Trophoblast cell (in vitro differentiated cells and primary cell): Measurements from ENCODE around the gene DCP1B.

Experiments used
- DNase-seq, 2 donors: peaks; one replicate each; pipeline ENCODE4 v3.0.0-alpha.2; 2016
- H2AFZ ChIP-seq: 2 replicates; pipeline ENCODE4 v1.6.1; 2013; ENCODE audit warnings: low read length, moderate library complexity, mild to moderate bottlenecking; ENCODE audit not compliant: insufficient read depth, poor library complexity
- H2AK5ac ChIP-seq: 2 replicates; pipeline ENCODE4 v1.6.1; 2013; ENCODE audit warnings: mild to moderate bottlenecking, low read length
- H2BK120ac ChIP-seq: 2 replicates; pipeline ENCODE4 v1.6.1; 2013; ENCODE audit warnings: low read length, mild to moderate bottlenecking, moderate library complexity; ENCODE audit not compliant: insufficient read depth, poor library complexity
- H2BK12ac ChIP-seq: 2 replicates; pipeline ENCODE4 v1.6.1; 2013; ENCODE audit warnings: mild to moderate bottlenecking, low read length, moderate library complexity
- H2BK5ac ChIP-seq: 2 replicates; pipeline ENCODE4 v1.6.1; 2013; ENCODE audit warnings: low read length, low read depth, moderate library complexity, mild to moderate bottlenecking; ENCODE audit not compliant: poor library complexity
- H3K14ac ChIP-seq: 2 replicates; pipeline ENCODE4 v1.6.1; 2013; ENCODE audit warnings: mild to moderate bottlenecking, low read length
- H3K18ac ChIP-seq: 2 replicates; pipeline ENCODE4 v1.6.1; 2013; ENCODE audit warnings: mild to moderate bottlenecking, low read length
- H3K23ac ChIP-seq: 2 replicates; pipeline ENCODE4 v1.6.1; 2013; ENCODE audit warnings: low read length
- H3K27ac ChIP-seq: 2 replicates; pipeline ENCODE4 v1.5.1; 2013; ENCODE audit warnings: low read depth, mild to moderate bottlenecking, inconsistent platforms, low read length, moderate library complexity
- H3K27me3 ChIP-seq: 2 replicates; pipeline ENCODE4 v1.6.1; 2013; ENCODE audit warnings: inconsistent platforms, mild to moderate bottlenecking, low read length, moderate library complexity; ENCODE audit not compliant: insufficient read depth
- H3K36me3 ChIP-seq, 2 experiments: 1 replicate in 1 of 2; 2 replicates in 1 of 2; pipeline ENCODE4 v1.6.1; 2013; ENCODE audit warnings: low read length in 2 of 2, mild to moderate bottlenecking in 2 of 2, moderate library complexity in 1 of 2; ENCODE audit not compliant: insufficient read depth in 2 of 2, control insufficient read depth in 1 of 2
- H3K4ac ChIP-seq: 2 replicates; pipeline ENCODE4 v1.6.1; 2013; ENCODE audit warnings: low read depth, mild to moderate bottlenecking, low read length, moderate library complexity
- H3K4me1 ChIP-seq, 2 experiments: 1 replicate in 1 of 2; 2 replicates in 1 of 2; pipeline ENCODE4 v1.6.1; 2013; ENCODE audit warnings: low read length in 2 of 2, mild to moderate bottlenecking in 2 of 2, moderate library complexity in 1 of 2; ENCODE audit not compliant: insufficient read depth in 2 of 2, control insufficient read depth in 1 of 2
- H3K4me2 ChIP-seq: 2 replicates; pipeline ENCODE4 v1.6.1; 2013; ENCODE audit warnings: inconsistent platforms, mild to moderate bottlenecking, low read length, moderate library complexity
- H3K4me3 ChIP-seq: 2 replicates; pipeline ENCODE4 v1.5.1; 2013; ENCODE audit warnings: mild to moderate bottlenecking, low read depth, low read length, inconsistent platforms
- H3K79me1 ChIP-seq: one replicate; pipeline ENCODE4 v1.6.1; 2013; ENCODE audit warnings: low read length
- H3K79me2 ChIP-seq: 2 replicates; pipeline ENCODE4 v1.6.1; 2013; ENCODE audit warnings: low read length, mild to moderate bottlenecking; ENCODE audit not compliant: control insufficient read depth, insufficient read depth, poor library complexity
- H3K9ac ChIP-seq: 2 replicates; pipeline ENCODE4 v1.6.1; 2013; ENCODE audit warnings: mild to moderate bottlenecking, low read length
- H3K9me3 ChIP-seq: 2 replicates; pipeline ENCODE4 v1.6.1; 2013; ENCODE audit warnings: low read depth, mild to moderate bottlenecking, control low read depth, inconsistent platforms, low read length; ENCODE audit not compliant: insufficient read depth
- H4K12ac ChIP-seq: 2 replicates; pipeline ENCODE4 v1.6.1; 2013; ENCODE audit warnings: low read depth, mild to moderate bottlenecking, low read length, moderate library complexity
- H4K8ac ChIP-seq: 2 replicates; pipeline ENCODE4 v1.6.1; 2013; ENCODE audit warnings: low read depth, mild to moderate bottlenecking, low read length, moderate library complexity
- H4K91ac ChIP-seq: one replicate; pipeline ENCODE4 v1.6.1; 2013; ENCODE audit warnings: low read depth, mild to moderate bottlenecking, low read length, moderate library complexity
- WGBS: extraction: QIAGEN DNeasy Blood & Tissue Kit; methylation state at CpG from one replicate; pipeline ENCODE4 v1.1.7; 2013; ENCODE audit warnings: missing lambda C conversion rate; ENCODE audit not compliant: insufficient read length, insufficient coverage; ENCODE audit errors: extremely low coverage; 5-methylcytosine and 5-hydroxymethylcytosine counted together

Gene DCP1B

GRCh38 chr12:1936406-1937320 lies 67.6 kb downstream of the DCP1B start:
- Histone ChIP-seq H3K36me3 (peaks cover 0 to 6% of the 10 kb centered on the region in 2 experiments), H3K4ac (no peak overlapping the region), H3K79me2 (no peaks in the 10 kb centered on the region), H3K4me3 (no peak overlapping the region), H2BK120ac (no peak overlapping the region), H2AK5ac (no peak overlapping the region), H3K4me2 (no peak overlapping the region), H3K23ac (no peak overlapping the region), H3K14ac (no peak overlapping the region), H4K8ac (no peak overlapping the region), H3K4me1 (no peaks in the 10 kb centered on the region), H3K9me3 (no peaks in the 10 kb centered on the region), H2AFZ (no peak overlapping the region), H3K79me1 (no peaks in the 10 kb centered on the region), H2BK12ac (no peak overlapping the region), H3K18ac (no peak overlapping the region), H4K12ac (no peak overlapping the region), H2BK5ac (no peak overlapping the region), H3K27ac (no peak overlapping the region), H3K9ac (no peak overlapping the region), H4K91ac (no peak overlapping the region), H3K27me3 (no peaks in the 10 kb centered on the region)
- DNase-seq = no peak
- WGBS = no CpG with 5 or more reads among the region's 25 CpGs

- no peak overlapping the region for H3K9ac ChIP-seq
- no peak overlapping the region for H3K18ac ChIP-seq
- no peak overlapping the region for H4K12ac ChIP-seq
- no peak overlapping the region for H2BK120ac ChIP-seq
- H3K4ac ChIP-seq = no peak overlapping the region
- no peak overlapping the region for H4K8ac ChIP-seq
- no CpG with 5 or more reads among the region's 21 CpGs for WGBS
- H2BK5ac ChIP-seq = no peak overlapping the region
- no peak overlapping the region for H4K91ac ChIP-seq
- H3K4me3 ChIP-seq = no peak overlapping the region
- no peaks in the 10 kb centered on the region for H3K79me1 ChIP-seq
- no peak overlapping the region for H2AFZ ChIP-seq
- peaks cover 0 to 6% of the 10 kb centered on the region in 2 experiments for H3K36me3 ChIP-seq
- no peaks in the 10 kb centered on the region for H3K79me2 ChIP-seq
- no peak overlapping the region for H3K4me2 ChIP-seq
- no peak overlapping the region for H3K27ac ChIP-seq
- no peaks in the 10 kb centered on the region for H3K27me3 ChIP-seq
- DNase-seq = no peak
- no peak overlapping the region for H3K14ac ChIP-seq
- no peak overlapping the region for H3K23ac ChIP-seq
- no peak overlapping the region for H2AK5ac ChIP-seq
- H3K4me1 ChIP-seq = no peaks in the 10 kb centered on the region
- no peak overlapping the region for H2BK12ac ChIP-seq
- no peaks in the 10 kb centered on the region for H3K9me3 ChIP-seq
Observed at GRCh38 chr12:1935700-1936378, 68.4 kb downstream of the DCP1B start.

DNA sequence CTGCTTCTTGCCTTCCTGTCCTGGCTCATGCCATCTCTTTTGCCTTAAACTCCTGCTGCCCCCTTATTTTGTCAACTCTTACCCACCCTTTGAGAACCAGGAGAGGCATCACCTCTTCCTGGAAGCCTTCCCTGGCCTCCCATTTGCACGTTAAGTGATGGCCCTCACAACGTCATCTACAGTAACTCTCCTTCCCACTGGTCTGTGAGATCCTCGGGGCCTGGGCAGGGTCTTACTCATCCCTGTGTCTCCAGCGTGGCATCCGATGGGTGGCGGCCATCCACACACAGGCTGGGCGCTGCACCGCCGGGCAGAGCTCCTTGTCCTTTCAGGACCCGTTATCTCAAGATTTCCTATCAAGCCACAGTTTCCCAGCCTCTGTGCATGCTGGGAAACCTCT lies 69.0 kb downstream of the DCP1B start:
- no peak overlapping the region for H2BK120ac ChIP-seq
- no peaks in the 10 kb centered on the region for H3K9me3 ChIP-seq
- no peak overlapping the region for H4K91ac ChIP-seq
- H3K4ac ChIP-seq = no peak overlapping the region
- H3K23ac ChIP-seq = no peak overlapping the region
- H3K9ac ChIP-seq = no peak overlapping the region
- WGBS = no CpG with 5 or more reads among the region's 10 CpGs
- no peak overlapping the region for H3K4me2 ChIP-seq
- no peaks in the 10 kb centered on the region for H3K79me2 ChIP-seq
- no peaks in the 10 kb centered on the region for H3K4me1 ChIP-seq
- no peak overlapping the region for H3K14ac ChIP-seq
- no peak overlapping the region for H2AFZ ChIP-seq
- no peak overlapping the region for H4K12ac ChIP-seq
- no peak overlapping the region for H4K8ac ChIP-seq
- H3K18ac ChIP-seq = no peak overlapping the region
- no peak overlapping the region for H2AK5ac ChIP-seq
- no peaks in the 10 kb centered on the region for H3K27me3 ChIP-seq
- no peak overlapping the region for H3K27ac ChIP-seq
- H2BK5ac ChIP-seq = no peak overlapping the region
- H3K36me3 ChIP-seq = peaks cover 0 to 6% of the 10 kb centered on the region in 2 experiments
- H2BK12ac ChIP-seq = no peak overlapping the region
- no peak for DNase-seq
- no peak overlapping the region for H3K4me3 ChIP-seq
- no peaks in the 10 kb centered on the region for H3K79me1 ChIP-seq

DNA sequence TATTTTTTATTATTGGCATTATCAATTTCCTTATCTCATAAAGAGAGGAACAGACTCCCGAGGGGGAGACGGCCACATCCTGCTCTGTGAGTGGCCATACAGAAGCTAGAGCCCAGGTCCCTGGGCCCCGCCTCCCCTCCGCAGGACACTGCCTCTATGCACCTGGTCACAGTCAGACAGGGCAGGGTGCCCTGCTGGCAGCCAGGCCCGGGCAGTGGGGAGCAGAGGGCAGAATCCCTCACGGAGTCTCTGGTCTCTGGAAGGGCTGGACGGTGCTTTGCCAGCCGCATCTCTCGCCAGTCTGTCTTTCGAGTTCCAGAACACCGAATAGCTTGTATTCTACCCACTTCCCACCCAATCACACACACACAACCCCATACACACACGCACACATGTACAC lies 69.4 kb downstream of the DCP1B start:
- H2AK5ac ChIP-seq = no peak overlapping the region
- no peak overlapping the region for H2BK5ac ChIP-seq

More for the DNA sequence above, 69.4 kb downstream of the DCP1B start:
- peaks cover 0 to 6% of the 10 kb centered on the region in 2 experiments for H3K36me3 ChIP-seq
- no peak overlapping the region for H3K14ac ChIP-seq
- DNase-seq = no peak
- H3K4me1 ChIP-seq = no peaks in the 10 kb centered on the region
- H3K79me1 ChIP-seq = no peaks in the 10 kb centered on the region
- H4K8ac ChIP-seq = no peak overlapping the region
- no peak overlapping the region for H3K27ac ChIP-seq
- H3K4ac ChIP-seq = no peak overlapping the region
- no peak overlapping the region for H2AFZ ChIP-seq
- no peaks in the 10 kb centered on the region for H3K27me3 ChIP-seq
- no peak overlapping the region for H4K12ac ChIP-seq
- H4K91ac ChIP-seq = no peak overlapping the region
- no peak overlapping the region for H3K18ac ChIP-seq
- no peak overlapping the region for H3K23ac ChIP-seq
- no peak overlapping the region for H3K4me2 ChIP-seq
- H2BK120ac ChIP-seq = no peak overlapping the region
- no peak overlapping the region for H3K4me3 ChIP-seq
- WGBS = 100% methylated on average over 2 of the region's 12 CpGs
- no peaks in the 10 kb centered on the region for H3K9me3 ChIP-seq
- H3K9ac ChIP-seq = no peak overlapping the region
- no peak overlapping the region for H2BK12ac ChIP-seq
- H3K79me2 ChIP-seq = no peaks in the 10 kb centered on the region
